Non-pigmented ciliary epithelial cell (primary cell): ENCODE measurements around the gene C1QTNF6.
"Not testable (repeated sequence)": the region's sequence is repeated elsewhere in the genome, so short reads cannot be mapped to it uniquely, and the experiment has no call there.

Source experiments
- DNase-seq: peaks from one replicate; pipeline ENCODE4 v3.0.0-alpha.2; 2010; ENCODE audit warnings: low read depth

Gene C1QTNF6

GRCh38 chr22:37176464-37177061 is 11.5 kb downstream of the C1QTNF6 start:
- no peak for DNase-seq

- DNase-seq, result no peak
Observed at GRCh38 chr22:37175414-37176281, 12.4 kb downstream of the C1QTNF6 start.

- no peak for DNase-seq
Observed at GRCh38 chr22:37174964-37175363, 13.1 kb downstream of the C1QTNF6 start.

GRCh38 chr22:37173709-37174108 is 14.3 kb downstream of the C1QTNF6 start:
- DNase-seq, result no peak

- DNase-seq, result no peak
Observed at GRCh38 chr22:37172266-37173245, 15.5 kb downstream of the C1QTNF6 start.

GRCh38 chr22:37171662-37172061 is 16.4 kb downstream of the C1QTNF6 start:
- no peak for DNase-seq

- not testable (repeated sequence) for DNase-seq
Observed at GRCh38 chr22:37170689-37171405, 17.2 kb downstream of the C1QTNF6 start.

GRCh38 chr22:37169947-37170688 is 17.9 kb downstream of the C1QTNF6 start:
- no peak for DNase-seq

GRCh38 chr22:37169406-37169805 is 18.6 kb downstream of the C1QTNF6 start:
- DNase-seq, result no peak

- no peak for DNase-seq
Observed at GRCh38 chr22:37167981-37168647, 19.9 kb downstream of the C1QTNF6 start.

- no peak for DNase-seq
Observed at GRCh38 chr22:37167176-37167980, 20.7 kb downstream of the C1QTNF6 start.

- DNase-seq, result no peak
Observed at GRCh38 chr22:37166675-37167066, 21.4 kb downstream of the C1QTNF6 start.

GRCh38 chr22:37165940-37166674 is 21.9 kb downstream of the C1QTNF6 start:
- DNase-seq, result no peak

- DNase-seq, result no peak
Observed at GRCh38 chr22:37165066-37165465, 23.0 kb downstream of the C1QTNF6 start.

- DNase-seq, result no peak
Observed at GRCh38 chr22:37164505-37164887, 23.6 kb downstream of the C1QTNF6 start.

- DNase-seq, result no peak
Observed at GRCh38 chr22:37163575-37164504, 24.2 kb downstream of the C1QTNF6 start.

- DNase-seq, result no peak
Observed at GRCh38 chr22:37163096-37163489, 25.0 kb downstream of the C1QTNF6 start.
